ENCODE measurements around the gene PWWP2A.
"Not testable (repeated sequence)": the region's sequence is repeated elsewhere in the genome, so short reads cannot be mapped to it uniquely, and the experiment has no call there.

The PWWP2A gene

GRCh38 chr5:160119142-160119904 is at the start of gene PWWP2A:
PWWP2A (minus strand) TSS chr5:160119450; CDS start chr5:160119388, 62 bp downstream.
- Histone ChIP-seq H3K36me3 (ENCODE audit: control insufficient read depth in 2 of 2, insufficient read depth in 2 of 2, low read length in 2 of 2) (no peaks in the 10 kb centered on the region), H3K27me3 (ENCODE audit: control insufficient read depth in 1 of 2, insufficient read depth in 2 of 2, low read length in 2 of 2) (no peaks in the 10 kb centered on the region), H3K9me3 (ENCODE audit: control insufficient read depth in 2 of 2, low read length in 2 of 2) (no peaks in the 10 kb centered on the region), H3K4me3 (ENCODE audit: low read length in 2 of 2) (peak within 1 kb of the TSS; percentile 83 to 84), H3K27ac (ENCODE audit: low read length) (peak within 1 kb of the TSS; percentile 83), H3K4me1 (ENCODE audit: control insufficient read depth, insufficient read depth, low read length) (peaks cover 4% of the 10 kb centered on the region), H3K9ac (ENCODE audit: low read length in 2 of 2) (peak within 1 kb of the TSS; percentile 86 to 90)

- Histone ChIP-seq H3K27ac (ENCODE audit: low read length) (no peak overlapping the region), H3K36me3 (ENCODE audit: control insufficient read depth in 2 of 2, insufficient read depth in 2 of 2, low read length in 2 of 2) (no peaks in the 10 kb centered on the region), H3K4me1 (ENCODE audit: control insufficient read depth, insufficient read depth, low read length) (peaks cover 13% of the 10 kb centered on the region), H3K9ac (ENCODE audit: low read length in 2 of 2) (no peak overlapping the region), H3K27me3 (ENCODE audit: control insufficient read depth in 1 of 2, insufficient read depth in 2 of 2, low read length in 2 of 2) (no peaks in the 10 kb centered on the region), H3K9me3 (ENCODE audit: control insufficient read depth in 2 of 2, low read length in 2 of 2) (no peaks in the 10 kb centered on the region), H3K4me3 (ENCODE audit: low read length in 2 of 2) (no peak overlapping the region)
These were observed 48.4 kb upstream of the PWWP2A start for GRCh38 chr5:160167624-160168165.

GRCh38 chr5:160166973-160167623 is 47.8 kb upstream of the PWWP2A start:
- Histone ChIP-seq H3K9ac (ENCODE audit: low read length in 2 of 2) (no peak overlapping the region), H3K27ac (ENCODE audit: low read length) (no peak overlapping the region), H3K9me3 (ENCODE audit: control insufficient read depth in 2 of 2, low read length in 2 of 2) (no peaks in the 10 kb centered on the region), H3K4me3 (ENCODE audit: low read length in 2 of 2) (no peak overlapping the region), H3K4me1 (ENCODE audit: control insufficient read depth, insufficient read depth, low read length) (peaks cover 13% of the 10 kb centered on the region), H3K36me3 (ENCODE audit: control insufficient read depth in 2 of 2, insufficient read depth in 2 of 2, low read length in 2 of 2) (no peaks in the 10 kb centered on the region), H3K27me3 (ENCODE audit: control insufficient read depth in 1 of 2, insufficient read depth in 2 of 2, low read length in 2 of 2) (no peaks in the 10 kb centered on the region)

- Histone ChIP-seq H3K27ac (ENCODE audit: low read length) (no peak overlapping the region), H3K36me3 (ENCODE audit: control insufficient read depth in 2 of 2, insufficient read depth in 2 of 2, low read length in 2 of 2) (no peaks in the 10 kb centered on the region), H3K4me1 (ENCODE audit: control insufficient read depth, insufficient read depth, low read length) (peaks cover 13% of the 10 kb centered on the region), H3K27me3 (ENCODE audit: control insufficient read depth in 1 of 2, insufficient read depth in 2 of 2, low read length in 2 of 2) (no peaks in the 10 kb centered on the region), H3K9me3 (ENCODE audit: control insufficient read depth in 2 of 2, low read length in 2 of 2) (no peaks in the 10 kb centered on the region), H3K9ac (ENCODE audit: low read length in 2 of 2) (no peak overlapping the region), H3K4me3 (ENCODE audit: low read length in 2 of 2) (no peak overlapping the region)
These were observed 47.1 kb upstream of the PWWP2A start for GRCh38 chr5:160166069-160166972.

- peaks cover 13% of the 10 kb centered on the region for H3K4me1 ChIP-seq (ENCODE audit: control insufficient read depth, insufficient read depth, low read length)
- H3K27ac ChIP-seq (ENCODE audit: low read length), result peak overlapping the region; percentile 64
- H3K4me3 ChIP-seq (ENCODE audit: low read length in 2 of 2), result peak overlapping the region; percentile 9 to 54
- H3K9me3 ChIP-seq (ENCODE audit: control insufficient read depth in 2 of 2, low read length in 2 of 2), result no peaks in the 10 kb centered on the region
- H3K27me3 ChIP-seq (ENCODE audit: control insufficient read depth in 1 of 2, insufficient read depth in 2 of 2, low read length in 2 of 2), result no peaks in the 10 kb centered on the region
- peak overlapping the region; percentile 52 to 69 for H3K9ac ChIP-seq (ENCODE audit: low read length in 2 of 2)
- H3K36me3 ChIP-seq (ENCODE audit: control insufficient read depth in 2 of 2, insufficient read depth in 2 of 2, low read length in 2 of 2), result no peaks in the 10 kb centered on the region
These were observed 46.2 kb upstream of the PWWP2A start for GRCh38 chr5:160165137-160166068.

- H3K4me1 ChIP-seq (ENCODE audit: control insufficient read depth, insufficient read depth, low read length), result peaks cover 13% of the 10 kb centered on the region
- H3K36me3 ChIP-seq (ENCODE audit: control insufficient read depth in 2 of 2, insufficient read depth in 2 of 2, low read length in 2 of 2), result no peaks in the 10 kb centered on the region
- no peak overlapping the region for H3K4me3 ChIP-seq (ENCODE audit: low read length in 2 of 2)
These were observed 43.7 kb upstream of the PWWP2A start for GRCh38 chr5:160162910-160163309.

GRCh38 chr5:160161626-160162025 is 42.4 kb upstream of the PWWP2A start:
- H3K36me3 ChIP-seq (ENCODE audit: control insufficient read depth in 2 of 2, insufficient read depth in 2 of 2, low read length in 2 of 2), result no peaks in the 10 kb centered on the region
- H3K4me1 ChIP-seq (ENCODE audit: control insufficient read depth, insufficient read depth, low read length), result peaks cover 13% of the 10 kb centered on the region
- no peaks in the 10 kb centered on the region for H3K27me3 ChIP-seq (ENCODE audit: control insufficient read depth in 1 of 2, insufficient read depth in 2 of 2, low read length in 2 of 2)
- H3K4me3 ChIP-seq (ENCODE audit: low read length in 2 of 2), result no peak overlapping the region
- no peak overlapping the region for H3K27ac ChIP-seq (ENCODE audit: low read length)
- H3K9me3 ChIP-seq (ENCODE audit: control insufficient read depth in 2 of 2, low read length in 2 of 2), result no peaks in the 10 kb centered on the region
- no peak overlapping the region for H3K9ac ChIP-seq (ENCODE audit: low read length in 2 of 2)

More at GRCh38 chr5:160162910-160163309, 43.7 kb upstream of the PWWP2A start:
- Histone ChIP-seq H3K9me3 (ENCODE audit: control insufficient read depth in 2 of 2, low read length in 2 of 2) (no peaks in the 10 kb centered on the region), H3K9ac (ENCODE audit: low read length in 2 of 2) (no peak overlapping the region), H3K27ac (ENCODE audit: low read length) (no peak overlapping the region), H3K27me3 (ENCODE audit: control insufficient read depth in 1 of 2, insufficient read depth in 2 of 2, low read length in 2 of 2) (no peaks in the 10 kb centered on the region)

- not testable (repeated sequence) for H3K36me3 ChIP-seq (ENCODE audit: control insufficient read depth in 2 of 2, insufficient read depth in 2 of 2, low read length in 2 of 2)
These were observed 41.6 kb upstream of the PWWP2A start for GRCh38 chr5:160160875-160161274.

GRCh38 chr5:160159991-160160792 is 40.9 kb upstream of the PWWP2A start:
- H3K36me3 ChIP-seq (ENCODE audit: control insufficient read depth in 2 of 2, insufficient read depth in 2 of 2, low read length in 2 of 2), result no peaks in the 10 kb centered on the region
- no peak overlapping the region for H3K27ac ChIP-seq (ENCODE audit: low read length)
- no peak overlapping the region for H3K9ac ChIP-seq (ENCODE audit: low read length in 2 of 2)
- H3K4me1 ChIP-seq (ENCODE audit: control insufficient read depth, insufficient read depth, low read length), result peaks cover 7% of the 10 kb centered on the region
- no peaks in the 10 kb centered on the region for H3K9me3 ChIP-seq (ENCODE audit: control insufficient read depth in 2 of 2, low read length in 2 of 2)
- no peaks in the 10 kb centered on the region for H3K27me3 ChIP-seq (ENCODE audit: control insufficient read depth in 1 of 2, insufficient read depth in 2 of 2, low read length in 2 of 2)
- H3K4me3 ChIP-seq (ENCODE audit: low read length in 2 of 2), result no peak overlapping the region

More at GRCh38 chr5:160160875-160161274, 41.6 kb upstream of the PWWP2A start:
- not testable (repeated sequence) for H3K27me3 ChIP-seq (ENCODE audit: control insufficient read depth in 1 of 2, insufficient read depth in 2 of 2, low read length in 2 of 2); H3K9me3 ChIP-seq (ENCODE audit: control insufficient read depth in 2 of 2, low read length in 2 of 2); H3K27ac ChIP-seq (ENCODE audit: low read length); H3K4me3 ChIP-seq (ENCODE audit: low read length in 2 of 2); H3K9ac ChIP-seq (ENCODE audit: low read length in 2 of 2)
- H3K4me1 ChIP-seq (ENCODE audit: control insufficient read depth, insufficient read depth, low read length), result peaks cover 13% of the 10 kb centered on the region

Measured in stomach smooth muscle (tissue), 2 donors.